LNCaP clone FGC (cell line): Measurements from ENCODE around the gene POGZ.

Experiments
- DNase-seq: peaks from one replicate; pipeline ENCODE4 v3.0.0-alpha.2; 2011; ENCODE audit warnings: low read depth
- H3K4me3 ChIP-seq: 2 replicates; pipeline ENCODE4 v1.5.1; 2011; ENCODE audit warnings: mild to moderate bottlenecking, low read depth, low read length, control low read depth
- CTCF ChIP-seq: IDR thresholded peaks from 2 replicates; pipeline ENCODE4 v1.5.1; 2012; ENCODE audit warnings: mild to moderate bottlenecking; ENCODE audit not compliant: control insufficient read depth, insufficient read depth; ENCODE audit errors: extremely low read depth

POGZ gene

GRCh38 chr1:151459331-151460046, at the start of gene POGZ:
TSS of gene POGZ (minus strand) at chr1:151459494. CDS start at chr1:151442204, 17,290 bp downstream.
- no peak for TF ChIP-seq CTCF
- peak; percentile 90 for DNase-seq

GRCh38 chr1:151508833-151509232, 49.5 kb upstream of the POGZ start:
- H3K4me3 ChIP-seq = no peak overlapping the region
- no peak for DNase-seq
- TF ChIP-seq CTCF = no peak

More at GRCh38 chr1:151459331-151460046, at the start of gene POGZ:
- H3K4me3 ChIP-seq = peak within 1 kb of the TSS; percentile 79

- no peak for TF ChIP-seq CTCF
- no peak overlapping the region for H3K4me3 ChIP-seq
- DNase-seq = no peak
Measured at GRCh38 chr1:151504759-151505158, 45.5 kb upstream of the POGZ start.

- DNase-seq = no peak
- TF ChIP-seq CTCF = no peak
- no peak overlapping the region for H3K4me3 ChIP-seq
Measured at GRCh38 chr1:151504252-151504651, 45.0 kb upstream of the POGZ start.

- DNase-seq = no peak
- no peak for TF ChIP-seq CTCF
- H3K4me3 ChIP-seq = no peak overlapping the region
Measured at GRCh38 chr1:151502859-151503780, 43.8 kb upstream of the POGZ start.

GRCh38 chr1:151502035-151502700, 42.9 kb upstream of the POGZ start:
- TF ChIP-seq CTCF = no peak
- no peak overlapping the region for H3K4me3 ChIP-seq
- no peak for DNase-seq
